ENCODE data around the gene CHST14. TPM values are rescaled to one million over a fixed set of nuclear protein-coding genes. Genes with fewer than 3 reads are reported as not detected.

The CHST14 gene
- total RNA-seq, 6 experiments from 2014 or later, result 2.9 to 5.7 (median 4.8) TPM

DNA sequence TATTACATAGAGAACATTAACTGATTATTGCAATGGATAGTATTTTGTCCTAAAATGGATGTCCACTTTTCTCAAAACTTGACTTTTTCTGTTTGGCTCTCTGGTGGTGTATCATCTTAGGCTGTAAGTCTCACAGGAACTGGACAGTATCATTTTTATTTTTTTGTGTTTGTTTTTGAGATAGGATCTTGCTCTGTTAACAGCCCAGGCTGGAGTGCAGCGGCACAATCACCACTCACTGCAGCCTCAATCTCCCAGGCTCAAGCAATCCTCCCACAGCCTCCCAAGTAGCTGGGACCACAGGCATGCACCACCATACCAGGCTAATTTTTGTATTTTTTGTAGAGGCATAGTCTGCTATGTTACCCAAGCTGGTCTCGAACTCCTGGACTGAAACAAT is 13.1 kb downstream of the CHST14 start:
- DNase-seq (no peak), ATAC-seq (no peak)
- Histone ChIP-seq H3K9me3 (no peaks in the 10 kb centered on the region), H3K4me3 (no peak overlapping the region), H3K4me1 (no peaks in the 10 kb centered on the region), H3K36me3 (no peaks in the 10 kb centered on the region), H3K27me3 (no peaks in the 10 kb centered on the region), H3K27ac (no peak overlapping the region)
- intact Hi-C loops (cut with DNase I), result no loop called here
- no peak for TF ChIP-seq POLR2A (IDR thresholded peaks at IDR 0.05)
- TF ChIP-seq, protein P1, sequence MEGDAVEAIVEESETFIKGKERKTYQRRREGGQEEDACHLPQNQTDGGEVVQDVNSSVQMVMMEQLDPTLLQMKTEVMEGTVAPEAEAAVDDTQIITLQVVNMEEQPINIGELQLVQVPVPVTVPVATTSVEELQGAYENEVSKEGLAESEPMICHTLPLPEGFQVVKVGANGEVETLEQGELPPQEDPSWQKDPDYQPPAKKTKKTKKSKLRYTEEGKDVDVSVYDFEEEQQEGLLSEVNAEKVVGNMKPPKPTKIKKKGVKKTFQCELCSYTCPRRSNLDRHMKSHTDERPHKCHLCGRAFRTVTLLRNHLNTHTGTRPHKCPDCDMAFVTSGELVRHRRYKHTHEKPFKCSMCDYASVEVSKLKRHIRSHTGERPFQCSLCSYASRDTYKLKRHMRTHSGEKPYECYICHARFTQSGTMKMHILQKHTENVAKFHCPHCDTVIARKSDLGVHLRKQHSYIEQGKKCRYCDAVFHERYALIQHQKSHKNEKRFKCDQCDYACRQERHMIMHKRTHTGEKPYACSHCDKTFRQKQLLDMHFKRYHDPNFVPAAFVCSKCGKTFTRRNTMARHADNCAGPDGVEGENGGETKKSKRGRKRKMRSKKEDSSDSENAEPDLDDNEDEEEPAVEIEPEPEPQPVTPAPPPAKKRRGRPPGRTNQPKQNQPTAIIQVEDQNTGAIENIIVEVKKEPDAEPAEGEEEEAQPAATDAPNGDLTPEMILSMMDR (IDR thresholded peaks at IDR 0.05), result no peak
- 94% methylated on average over 2 of the region's 2 CpGs for WGBS (ENCODE audit: insufficient coverage, low coverage, low lambda C conversion rate, missing lambda C conversion rate)

DNA sequence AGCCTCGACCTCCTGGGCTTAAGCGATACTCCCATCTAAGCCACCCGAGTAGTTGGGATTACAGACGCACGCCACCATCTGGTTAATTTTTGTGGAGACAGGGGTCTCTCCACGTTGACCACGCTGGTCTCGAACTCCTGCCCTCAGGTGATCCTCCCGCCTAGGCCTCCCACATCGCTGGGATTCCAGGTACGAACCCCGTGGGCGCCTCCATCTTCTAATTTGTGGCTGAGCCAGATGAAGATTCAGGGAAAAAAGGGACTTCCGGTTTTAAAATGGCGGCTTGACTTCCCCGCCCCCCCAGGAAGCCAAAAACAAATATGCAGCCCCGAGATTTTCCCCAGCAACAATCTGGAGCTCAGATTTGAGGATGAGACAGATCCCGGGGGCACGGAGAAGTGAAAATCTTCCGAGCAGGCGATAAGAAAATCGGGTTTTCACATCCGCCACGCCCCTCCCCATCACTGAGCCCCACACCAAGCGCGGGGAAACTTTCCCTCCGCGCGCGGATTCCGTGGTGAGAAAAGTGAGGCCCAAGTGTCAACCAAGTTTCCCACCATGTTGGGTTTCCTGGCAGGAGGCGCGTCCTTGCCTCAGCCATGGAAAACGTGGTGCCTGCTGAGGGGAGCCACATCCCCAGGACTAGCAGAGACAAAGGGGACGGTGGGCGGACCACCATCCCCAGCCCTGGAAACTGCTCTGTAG is 15.4 kb downstream of the CHST14 start:
- Histone ChIP-seq H3K4me1 (no peaks in the 10 kb centered on the region), H3K27me3 (no peaks in the 10 kb centered on the region), H3K27ac (no peak overlapping the region), H3K4me3 (no peak overlapping the region), H3K9me3 (no peaks in the 10 kb centered on the region), H3K36me3 (no peaks in the 10 kb centered on the region)
- intact Hi-C loops (cut with DNase I), result no loop called here
- ATAC-seq (no peak), DNase-seq (no peak)
- TF ChIP-seq, protein P1 (IDR thresholded peaks at IDR 0.05), result no peak
- TF ChIP-seq POLR2A (IDR thresholded peaks at IDR 0.05), result no peak
- 79% methylated on average over 26 of the region's 36 CpGs for WGBS (ENCODE audit: insufficient coverage, low coverage, low lambda C conversion rate, missing lambda C conversion rate)

DNA sequence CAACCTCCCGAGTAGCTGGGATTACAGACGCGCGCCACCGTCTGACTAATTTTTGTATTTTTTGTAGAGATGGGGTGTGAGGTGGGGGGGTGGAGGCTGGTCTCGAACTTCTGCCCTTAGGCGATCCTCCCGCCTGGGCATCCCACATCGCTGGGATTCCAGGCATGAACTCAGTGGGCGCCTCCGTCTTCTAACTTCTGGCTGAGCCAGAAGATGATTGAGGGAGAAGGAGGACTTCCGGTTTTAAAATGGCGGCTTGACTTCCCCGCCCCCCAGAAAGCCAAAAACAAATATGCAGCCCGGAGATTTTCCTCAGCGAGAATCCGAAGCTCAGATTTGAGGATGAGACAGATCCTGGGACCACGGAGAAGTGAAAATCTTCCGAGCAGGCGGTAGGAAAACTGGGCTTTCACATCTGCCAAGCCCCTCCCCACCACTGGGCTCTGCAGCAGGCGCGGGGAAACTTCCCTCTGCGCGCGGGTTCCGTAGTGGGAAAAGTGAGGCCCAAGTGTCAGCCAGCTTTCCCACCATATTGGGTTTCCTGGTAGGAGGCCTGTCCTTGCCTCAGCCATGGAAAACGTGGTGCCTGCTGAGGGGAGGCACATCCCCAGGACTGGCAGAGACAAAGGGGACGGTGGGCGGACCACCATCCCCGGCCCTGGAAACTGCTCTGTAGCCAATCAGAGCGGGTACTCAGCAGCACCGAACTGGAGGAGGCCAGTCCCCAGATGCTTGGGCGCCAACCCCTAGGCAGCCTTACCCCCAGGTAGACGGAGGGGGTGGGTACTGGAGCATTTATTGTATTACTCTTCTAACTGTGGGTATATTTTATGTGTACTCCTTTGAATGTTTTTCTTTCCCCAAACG is 17.3 kb downstream of the CHST14 start:
- DNase-seq (no peak), ATAC-seq (no peak)
- 87% methylated on average over 27 of the region's 35 CpGs for WGBS (ENCODE audit: insufficient coverage, low coverage, low lambda C conversion rate, missing lambda C conversion rate)
- Histone ChIP-seq H3K27me3 (no peaks in the 10 kb centered on the region), H3K4me3 (no peak overlapping the region), H3K4me1 (no peaks in the 10 kb centered on the region), H3K9me3 (no peaks in the 10 kb centered on the region), H3K36me3 (no peaks in the 10 kb centered on the region), H3K27ac (no peak overlapping the region)
- intact Hi-C loops (cut with DNase I), result no loop called here
- TF ChIP-seq POLR2A (IDR thresholded peaks at IDR 0.05), result no peak
- TF ChIP-seq, protein P1 (IDR thresholded peaks at IDR 0.05), result no peak

DNA sequence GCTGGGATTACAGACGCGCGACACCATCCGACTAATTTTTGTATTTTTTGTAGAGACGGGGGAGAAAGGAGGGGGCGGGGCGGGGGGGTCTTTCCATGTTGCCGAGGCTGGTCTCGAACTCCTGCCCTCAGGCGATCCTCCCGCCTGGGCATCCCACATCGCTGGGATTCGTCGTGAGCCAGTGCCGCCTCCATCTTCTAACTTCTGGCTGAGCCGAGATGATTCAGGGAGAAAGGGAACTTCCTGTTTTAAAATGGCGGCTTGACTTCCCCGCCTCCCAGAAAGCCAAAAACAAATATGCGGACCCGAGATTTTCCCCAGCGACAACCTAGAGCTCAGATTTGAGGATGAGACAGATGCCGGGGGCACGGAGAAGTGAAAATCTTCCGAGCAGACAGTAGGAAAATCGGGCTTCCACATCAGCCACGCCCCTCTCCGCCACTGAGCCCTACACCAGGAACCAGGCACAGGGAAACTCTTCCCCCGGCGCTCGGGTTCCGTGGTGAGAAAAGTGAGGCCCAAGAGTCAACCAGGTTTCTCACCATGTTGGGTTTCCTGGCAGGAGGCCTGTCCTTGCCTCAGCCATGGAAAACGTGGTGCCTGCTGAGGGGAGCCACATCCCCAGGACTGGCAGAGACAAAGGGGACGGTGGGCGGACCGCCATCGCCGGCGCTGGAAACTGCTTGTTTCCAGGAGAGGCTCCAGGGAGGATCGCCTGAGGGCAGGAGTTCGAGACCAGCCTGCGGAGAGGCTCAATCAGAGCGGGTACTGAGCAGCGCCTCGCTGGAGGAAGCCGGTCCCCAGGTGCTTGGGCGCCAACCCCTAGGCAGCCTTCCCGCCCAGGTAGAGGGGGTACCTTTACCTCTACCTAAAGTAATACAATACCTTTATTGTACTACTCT is 18.7 kb downstream of the CHST14 start:
- H3K27ac ChIP-seq, result no peak overlapping the region
- no peak for TF ChIP-seq POLR2A (IDR thresholded peaks at IDR 0.05)
- TF ChIP-seq, protein P1 (IDR thresholded peaks at IDR 0.05), result no peak
- intact Hi-C loops (cut with DNase I), result no loop called here
- H3K36me3 ChIP-seq, result no peaks in the 10 kb centered on the region
- H3K4me3 ChIP-seq, result no peak overlapping the region
- no peaks in the 10 kb centered on the region for H3K4me1 ChIP-seq
- H3K27me3 ChIP-seq, result no peaks in the 10 kb centered on the region
- WGBS (ENCODE audit: insufficient coverage, low coverage, low lambda C conversion rate, missing lambda C conversion rate), result 78% methylated on average over 31 of the region's 47 CpGs
- DNase-seq (no peak), ATAC-seq (no peak)
- no peaks in the 10 kb centered on the region for H3K9me3 ChIP-seq

Data from right lobe of liver (tissue), 6 donors.